ENCODE results near the gene PFKL.

The PFKL gene

GRCh38 chr21:44265734-44266270 is 34.1 kb upstream of the PFKL start:
- CTCF ChIA-PET: interaction anchor here (0.7 kb wide), 1 partner anchor 31 kb away, joined by 4 read pairs; no protein-coding TSS in a partner anchor
- POLR2A ChIA-PET (ENCODE audit: low non-redundant PET): no interaction called here
- DNase-seq (ENCODE audit: low spot score): no peak
- H3K27ac ChIP-seq: no peak overlapping the region
- no peak for TF ChIP-seq CTCF (conservative IDR thresholded peaks at IDR 0.05; ENCODE audit: low read depth)

GRCh38 chr21:44267655-44268142 is 32.2 kb upstream of the PFKL start:
- POLR2A ChIA-PET (ENCODE audit: low non-redundant PET): no interaction called here
- CTCF ChIA-PET: interaction anchor here (0.6 to 1.2 kb wide), 2 partner anchors 9 to 31 kb away, joined by 4 to 5 read pairs; no protein-coding TSS in a partner anchor
- TF ChIP-seq CTCF (conservative IDR thresholded peaks at IDR 0.05; ENCODE audit: low read depth): 0 out of 2 replicates have a peak, but pooled peaks have one; percentile 8
- H3K27ac ChIP-seq: no peak overlapping the region
- DNase-seq (ENCODE audit: low spot score): no peak

GRCh38 chr21:44269090-44269489 is 30.8 kb upstream of the PFKL start:
- POLR2A ChIA-PET (ENCODE audit: low non-redundant PET): no interaction called here
- CTCF ChIA-PET: no interaction called here
- no peak overlapping the region for H3K27ac ChIP-seq
- no peak for TF ChIP-seq CTCF (conservative IDR thresholded peaks at IDR 0.05; ENCODE audit: low read depth)
- DNase-seq (ENCODE audit: low spot score): no peak

GRCh38 chr21:44271558-44272283 is 28.1 kb upstream of the PFKL start:
- no peak for DNase-seq (ENCODE audit: low spot score)
- CTCF ChIA-PET: no interaction called here
- H3K27ac ChIP-seq: no peak overlapping the region
- no peak for TF ChIP-seq CTCF (conservative IDR thresholded peaks at IDR 0.05; ENCODE audit: low read depth)
- POLR2A ChIA-PET (ENCODE audit: low non-redundant PET): no interaction called here

GRCh38 chr21:44272284-44272858 is 27.5 kb upstream of the PFKL start:
- no peak for TF ChIP-seq CTCF (conservative IDR thresholded peaks at IDR 0.05; ENCODE audit: low read depth)
- DNase-seq (ENCODE audit: low spot score): no peak
- CTCF ChIA-PET: no interaction called here
- H3K27ac ChIP-seq: no peak overlapping the region
- POLR2A ChIA-PET (ENCODE audit: low non-redundant PET): no interaction called here

- DNase-seq (ENCODE audit: low spot score): no peak
- TF ChIP-seq CTCF (conservative IDR thresholded peaks at IDR 0.05; ENCODE audit: low read depth): no peak
- H3K27ac ChIP-seq: no peak overlapping the region
- ChIA-PET POLR2A (ENCODE audit: low non-redundant PET) (no interaction called here), CTCF (no interaction called here)
Observed at GRCh38 chr21:44273046-44273445, 26.8 kb upstream of the PFKL start.

Data from RWPE1 (cell line).